Liver (tissue), 9 donors: ENCODE data around the gene PPP1R13B. TPM values are rescaled to one million over a fixed set of nuclear protein-coding genes. Genes with fewer than 3 reads are reported as not detected.
A peak's percentile ranks its signal among the peaks of the same experiment; 100 is the strongest.

ENCODE experiments used
- DNase-seq: peaks from one replicate; pipeline ENCODE4 v3.0.0-alpha.2; 2017; ENCODE audit warnings: low spot score
- H3K27ac ChIP-seq, 2 donors: one replicate each; pipeline ENCODE4 v1.7.0; 2013; ENCODE audit warnings: inconsistent platforms in 2 of 2, low read length in 2 of 2, control low read depth in 1 of 2, low read depth in 1 of 2, mild to moderate bottlenecking in 1 of 2
- H3K27me3 ChIP-seq, 4 donors: one replicate each; pipeline versions ENCODE4 v1.6.1 to v1.7.0; 2013; ENCODE audit warnings: low read length in 3 of 4, inconsistent platforms in 1 of 4, mild to moderate bottlenecking in 1 of 4, moderate library complexity in 1 of 4; ENCODE audit not compliant: control insufficient read depth in 4 of 4, insufficient read depth in 4 of 4
- H3K36me3 ChIP-seq, 4 donors: one replicate each; pipeline versions ENCODE4 v1.6.1 to v1.7.0; 2013; ENCODE audit warnings: low read length in 3 of 4, mild to moderate bottlenecking in 3 of 4, low read depth in 1 of 4, moderate library complexity in 1 of 4; ENCODE audit not compliant: control insufficient read depth in 4 of 4, insufficient read depth in 3 of 4
- H3K4me1 ChIP-seq, 4 donors: one replicate each; pipeline versions ENCODE4 v1.6.1 to v1.7.0; 2013; ENCODE audit warnings: low read length in 3 of 4, mild to moderate bottlenecking in 3 of 4, moderate library complexity in 1 of 4; ENCODE audit not compliant: control insufficient read depth in 4 of 4, insufficient read depth in 4 of 4
- H3K4me3 ChIP-seq, 3 donors: one replicate each; pipeline versions ENCODE4 v1.6.1 to v1.7.0; 2013; ENCODE audit warnings: low read length in 3 of 3, control low read depth in 1 of 3, low read depth in 1 of 3, mild to moderate bottlenecking in 1 of 3
- H3K9ac ChIP-seq, 2 donors: one replicate each; pipeline ENCODE4 v1.7.0; 2013; ENCODE audit warnings: low read length in 2 of 2, mild to moderate bottlenecking in 2 of 2, moderate library complexity in 2 of 2, control low read depth in 1 of 2, low read depth in 1 of 2
- H3K9me3 ChIP-seq, 4 donors: one replicate each; pipeline versions ENCODE4 v1.6.1 to v1.7.0; 2013; ENCODE audit warnings: low read length in 3 of 4; ENCODE audit not compliant: control insufficient read depth in 4 of 4
- CTCF ChIP-seq: fragments of 150-350 bp; IDR thresholded peaks from 2 replicates; pipeline ENCODE4 v1.5.1; 2017; ENCODE audit warnings: improper control_type of control experiment, low read depth, low read length; ENCODE audit not compliant: missing input control
- EGR1 ChIP-seq, 2 donors: IDR thresholded peaks; 2 replicates each; pipeline ENCODE4 v1.6.1; 2016 to 2018; ENCODE audit warnings: antibody characterized with exemption in 2 of 2, low read depth in 2 of 2
- FOXA1 ChIP-seq: IDR thresholded peaks from 2 replicates; pipeline ENCODE4 v1.6.1; 2016; ENCODE audit warnings: antibody characterized with exemption
- FOXA2 ChIP-seq: IDR thresholded peaks from 2 replicates; pipeline ENCODE4 v1.6.1; 2016; ENCODE audit warnings: antibody characterized with exemption
- GABPA ChIP-seq, 2 donors: IDR thresholded peaks in 1 of 2; conservative IDR thresholded peaks in 1 of 2; 2 replicates each; pipeline ENCODE4 v1.6.1; 2016; ENCODE audit warnings: antibody characterized with exemption in 2 of 2, mild to moderate bottlenecking in 1 of 2, moderate library complexity in 1 of 2
- HNF4A ChIP-seq, 2 donors: conservative IDR thresholded peaks; 2 replicates each; pipeline ENCODE4 v1.6.1; 2016; ENCODE audit warnings: antibody characterized with exemption in 2 of 2, mild to moderate bottlenecking in 2 of 2
- HNF4G ChIP-seq: IDR thresholded peaks from 2 replicates; pipeline ENCODE4 v1.6.1; 2016; ENCODE audit warnings: antibody characterized with exemption
- JUND ChIP-seq, 2 donors: IDR thresholded peaks; 2 replicates each; pipeline ENCODE4 v1.6.1; 2016; ENCODE audit warnings: antibody characterized with exemption in 2 of 2
- MAX ChIP-seq: IDR thresholded peaks from 2 replicates; pipeline ENCODE4 v1.6.1; 2016; ENCODE audit warnings: antibody characterized with exemption
- NR2F2 ChIP-seq: IDR thresholded peaks from 2 replicates; pipeline ENCODE4 v1.6.1; 2016; ENCODE audit warnings: antibody characterized with exemption
- REST ChIP-seq: IDR thresholded peaks from 2 replicates; pipeline ENCODE4 v1.6.1; 2016; ENCODE audit warnings: antibody characterized with exemption, mild to moderate bottlenecking
- RXRA ChIP-seq, 2 donors: IDR thresholded peaks; 2 replicates each; pipeline ENCODE4 v1.6.1; 2017 to 2018; ENCODE audit warnings: antibody characterized with exemption in 2 of 2, mild to moderate bottlenecking in 1 of 2
- SP1 ChIP-seq: IDR thresholded peaks from 2 replicates; pipeline ENCODE4 v1.6.1; 2018; ENCODE audit warnings: antibody characterized with exemption, mild to moderate bottlenecking
- TAF1 ChIP-seq: conservative IDR thresholded peaks from 2 replicates; pipeline ENCODE4 v1.6.1; 2016; ENCODE audit warnings: antibody characterized with exemption, mild to moderate bottlenecking
- YY1 ChIP-seq: IDR thresholded peaks from 2 replicates; pipeline ENCODE4 v1.6.1; 2016; ENCODE audit warnings: antibody characterized with exemption, mild to moderate bottlenecking
- ZBTB33 ChIP-seq: IDR thresholded peaks from 2 replicates; pipeline ENCODE4 v1.6.1; 2016; ENCODE audit warnings: antibody characterized with exemption
- WGBS: extraction: QIAGEN DNeasy Blood & Tissue Kit; methylation state at CpG from one replicate; pipeline ENCODE4 v1.1.7; 2013; 5-methylcytosine and 5-hydroxymethylcytosine counted together
- polyA plus RNA-seq, 2 donors: library from polyadenylated mRNA; stranded (reverse) in 1 of 2; unstranded in 1 of 2; fragments of 200-250 nt in 1 of 2; fragments of >200 nt in 1 of 2; fragmentation: Nextera tagmentation in 1 of 2; extraction: Ambion mirVana in 1 of 2; gene quantifications; one replicate each; pipeline versions ENCODE4 v1.2.1 to v1.2.3, GENCODE V29; 2013 to 2015
- total RNA-seq, 2 donors: library from RNA; depleted of rRNA; stranded (reverse); fragments of >200 nt; gene quantifications; one replicate each; pipeline ENCODE4 v1.2.3, GENCODE V29; 2014
- TF ChIP-seq, protein P1 (sequence below): IDR thresholded peaks from 2 replicates; pipeline ENCODE4 v1.6.1; 2016; ENCODE audit warnings: antibody characterized with exemption
- donor health status: healthy.
- donor health status: healthy.
- donor health status: healthy.
- donor health status: healthy.
- donor health status: healthy.

PPP1R13B gene, protein sequence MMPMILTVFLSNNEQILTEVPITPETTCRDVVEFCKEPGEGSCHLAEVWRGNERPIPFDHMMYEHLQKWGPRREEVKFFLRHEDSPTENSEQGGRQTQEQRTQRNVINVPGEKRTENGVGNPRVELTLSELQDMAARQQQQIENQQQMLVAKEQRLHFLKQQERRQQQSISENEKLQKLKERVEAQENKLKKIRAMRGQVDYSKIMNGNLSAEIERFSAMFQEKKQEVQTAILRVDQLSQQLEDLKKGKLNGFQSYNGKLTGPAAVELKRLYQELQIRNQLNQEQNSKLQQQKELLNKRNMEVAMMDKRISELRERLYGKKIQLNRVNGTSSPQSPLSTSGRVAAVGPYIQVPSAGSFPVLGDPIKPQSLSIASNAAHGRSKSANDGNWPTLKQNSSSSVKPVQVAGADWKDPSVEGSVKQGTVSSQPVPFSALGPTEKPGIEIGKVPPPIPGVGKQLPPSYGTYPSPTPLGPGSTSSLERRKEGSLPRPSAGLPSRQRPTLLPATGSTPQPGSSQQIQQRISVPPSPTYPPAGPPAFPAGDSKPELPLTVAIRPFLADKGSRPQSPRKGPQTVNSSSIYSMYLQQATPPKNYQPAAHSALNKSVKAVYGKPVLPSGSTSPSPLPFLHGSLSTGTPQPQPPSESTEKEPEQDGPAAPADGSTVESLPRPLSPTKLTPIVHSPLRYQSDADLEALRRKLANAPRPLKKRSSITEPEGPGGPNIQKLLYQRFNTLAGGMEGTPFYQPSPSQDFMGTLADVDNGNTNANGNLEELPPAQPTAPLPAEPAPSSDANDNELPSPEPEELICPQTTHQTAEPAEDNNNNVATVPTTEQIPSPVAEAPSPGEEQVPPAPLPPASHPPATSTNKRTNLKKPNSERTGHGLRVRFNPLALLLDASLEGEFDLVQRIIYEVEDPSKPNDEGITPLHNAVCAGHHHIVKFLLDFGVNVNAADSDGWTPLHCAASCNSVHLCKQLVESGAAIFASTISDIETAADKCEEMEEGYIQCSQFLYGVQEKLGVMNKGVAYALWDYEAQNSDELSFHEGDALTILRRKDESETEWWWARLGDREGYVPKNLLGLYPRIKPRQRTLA
- total RNA-seq (10 to 100 TPM in 1 of 2 donors, 1 to 10 TPM in 1; 3.2 to 15.1 TPM), polyA plus RNA-seq (1 to 10 TPM; 4.1 to 6.1 TPM)

DNA sequence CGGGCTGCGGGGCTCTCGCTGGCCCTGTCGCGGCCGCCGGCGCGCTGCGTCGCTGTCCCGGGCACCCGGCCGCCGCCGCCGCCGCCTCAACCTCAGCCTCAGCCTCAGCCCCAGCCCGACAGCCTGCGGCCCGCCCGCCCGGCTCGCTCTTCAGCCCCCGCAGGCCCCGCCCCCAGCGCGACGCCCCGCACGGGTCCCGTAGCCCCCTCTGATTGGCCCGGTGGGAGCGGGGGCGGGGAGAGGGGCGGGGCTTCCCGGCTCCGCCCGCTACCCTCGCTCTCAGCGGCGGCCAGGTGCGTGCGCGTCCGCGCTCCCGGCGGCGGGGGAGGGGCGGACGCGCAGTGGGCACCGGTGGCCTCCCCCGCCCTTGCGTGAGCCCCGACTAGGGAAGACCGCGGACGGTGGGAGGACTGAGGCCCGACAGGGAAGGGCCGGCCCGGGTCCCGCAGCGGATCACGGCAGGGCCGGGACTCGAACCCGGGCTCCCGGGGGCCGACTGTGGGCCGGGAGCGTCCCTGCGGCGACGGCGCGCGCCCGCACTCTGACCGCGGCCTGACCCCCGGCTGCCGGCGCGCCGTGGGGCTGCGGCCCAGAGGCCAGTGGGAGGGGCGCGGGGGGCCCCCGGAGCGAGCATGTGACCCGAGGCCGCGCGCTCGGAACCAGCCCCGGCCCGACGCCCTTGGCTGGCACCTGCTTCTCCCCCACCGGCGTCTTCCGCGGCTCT is at the start of gene PPP1R13B:
PPP1R13B (minus strand) TSS at position 125 of the 724 bp plus-strand sequence. CDS start 268 bp downstream, outside the sequence.
- H3K4me1 ChIP-seq: peaks cover 7 to 21% (median 13%) of the 10 kb centered on the region in 4 donors
- H3K27ac ChIP-seq: peak within 1 kb of the TSS; percentile 71 to 78
- peak within 1 kb of the TSS; percentile 77 to 99 (median 80) for H3K4me3 ChIP-seq
- no peak for TF ChIP-seq REST
- no peak for TF ChIP-seq FOXA2
- no peak for TF ChIP-seq FOXA1
- TF ChIP-seq YY1: no peak
- no peak for TF ChIP-seq GABPA (IDR thresholded peaks at IDR 0.05 in 1 of 2, conservative IDR thresholded peaks at IDR 0.05 in 1 of 2)
- no peak for TF ChIP-seq CTCF
- TF ChIP-seq NR2F2: no peak
- no peak for TF ChIP-seq MAX
- no peak for TF ChIP-seq RXRA (IDR thresholded peaks at IDR 0.05)
- no peak for TF ChIP-seq HNF4G
- TF ChIP-seq JUND (IDR thresholded peaks at IDR 0.05): no peak
- no peak for TF ChIP-seq TAF1
- peak; percentile 18 for TF ChIP-seq SP1
- TF ChIP-seq, protein P1, sequence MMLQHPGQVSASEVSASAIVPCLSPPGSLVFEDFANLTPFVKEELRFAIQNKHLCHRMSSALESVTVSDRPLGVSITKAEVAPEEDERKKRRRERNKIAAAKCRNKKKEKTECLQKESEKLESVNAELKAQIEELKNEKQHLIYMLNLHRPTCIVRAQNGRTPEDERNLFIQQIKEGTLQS: no peak
- TF ChIP-seq EGR1 (IDR thresholded peaks at IDR 0.05; ENCODE audit: low read depth in 2 of 2): peak in 1 of 2 donors; percentile 91
- no peak for TF ChIP-seq ZBTB33
- TF ChIP-seq HNF4A (conservative IDR thresholded peaks at IDR 0.05): no peak
- no peaks in the 10 kb centered on the region for H3K36me3 ChIP-seq
- peak within 1 kb of the TSS; percentile 10 to 71 for H3K9ac ChIP-seq
- peak; percentile 93 for DNase-seq
- H3K27me3 ChIP-seq: no peaks in the 10 kb centered on the region
- H3K9me3 ChIP-seq: no peaks in the 10 kb centered on the region
- WGBS: under 1% methylated on average over 104 of the region's 104 CpGs
